Urothelium cell line (cell line): ENCODE measurements around the gene KRTAP10-3.
"Not testable (repeated sequence)": the region's sequence is repeated elsewhere in the genome, so short reads cannot be mapped to it uniquely, and the experiment has no call there.

ENCODE experiments used
- DNase-seq: peaks from one replicate; pipeline ENCODE4 v3.0.0; 2011; ENCODE audit warnings: low spot score, mixed read lengths
- FAIRE-seq: peaks from 2 replicates; lab custom pipeline; 2011; peaks lifted over from hg19 to GRCh38; lab: Jason Lieb, UNC

The KRTAP10-3 gene

GRCh38 chr21:44590897-44591800 lies 32.6 kb upstream of the KRTAP10-3 start:
- FAIRE-seq = not testable (repeated sequence)

GRCh38 chr21:44590311-44590721 lies 31.7 kb upstream of the KRTAP10-3 start:
- DNase-seq (no peak), FAIRE-seq (no peak)

More at GRCh38 chr21:44590897-44591800, 32.6 kb upstream of the KRTAP10-3 start:
- DNase-seq = not testable (repeated sequence)

DNA sequence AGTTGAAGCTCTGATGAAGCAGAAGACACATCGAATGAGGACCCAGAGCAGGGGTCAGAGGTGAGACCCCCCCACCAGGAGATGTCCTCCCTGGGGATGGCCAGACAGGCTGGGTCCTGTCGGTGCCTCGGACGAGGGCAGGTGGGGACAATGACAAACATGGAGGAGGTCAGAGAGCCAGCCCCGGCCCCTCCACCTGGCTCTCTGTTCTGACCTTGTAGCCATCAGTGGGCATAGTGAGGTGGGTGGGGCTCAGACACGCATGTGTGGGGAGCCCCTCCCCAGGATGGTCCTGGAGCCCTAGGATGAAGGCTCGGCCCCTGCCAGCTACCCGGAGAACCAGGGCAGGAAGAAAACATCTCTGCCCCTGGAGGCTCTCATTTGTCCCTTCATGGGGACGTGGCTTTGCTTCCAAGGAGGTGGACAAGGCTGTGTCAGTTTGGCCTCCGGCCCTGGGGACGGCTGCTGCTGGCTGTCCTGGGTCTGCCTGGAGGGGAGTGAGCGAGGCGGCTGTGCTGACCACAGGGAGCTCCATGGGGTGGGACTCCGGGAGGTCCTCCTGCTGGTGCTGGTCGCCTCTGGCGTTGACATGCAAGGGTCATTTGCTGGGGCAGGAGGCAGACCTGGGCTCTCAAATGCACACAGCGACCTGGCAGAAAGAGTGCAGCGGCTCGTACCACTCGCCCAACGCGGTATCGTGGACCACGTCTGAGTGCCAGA lies 31.2 kb upstream of the KRTAP10-3 start:
- DNase-seq (no peak), FAIRE-seq (no peak)

- no peak for FAIRE-seq
Observed at GRCh38 chr21:44589094-44589493, 30.5 kb upstream of the KRTAP10-3 start.

DNA sequence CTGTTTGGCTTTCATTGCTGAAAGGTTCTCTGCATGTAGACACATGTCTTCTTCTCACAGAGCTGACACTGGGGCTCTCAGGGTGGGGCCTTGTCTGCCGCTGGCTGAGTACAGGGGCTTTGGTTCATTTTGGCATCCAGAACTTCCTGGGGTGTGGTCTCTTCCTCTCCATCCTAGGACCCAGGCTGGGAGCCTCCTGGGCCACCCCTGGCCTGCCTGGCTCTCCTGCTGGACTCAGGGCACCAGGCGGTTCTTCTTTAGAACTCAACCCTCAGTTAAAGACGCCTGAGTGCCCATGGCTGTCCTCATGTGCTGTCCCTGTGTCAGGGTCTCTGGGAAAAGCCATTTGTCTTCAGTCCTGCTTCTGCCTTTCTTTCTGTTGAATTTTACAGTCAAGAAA lies 27.3 kb upstream of the KRTAP10-3 start:
- no peak for DNase-seq
- no peak for FAIRE-seq

More at GRCh38 chr21:44589094-44589493, 30.5 kb upstream of the KRTAP10-3 start:
- DNase-seq = no peak

DNA sequence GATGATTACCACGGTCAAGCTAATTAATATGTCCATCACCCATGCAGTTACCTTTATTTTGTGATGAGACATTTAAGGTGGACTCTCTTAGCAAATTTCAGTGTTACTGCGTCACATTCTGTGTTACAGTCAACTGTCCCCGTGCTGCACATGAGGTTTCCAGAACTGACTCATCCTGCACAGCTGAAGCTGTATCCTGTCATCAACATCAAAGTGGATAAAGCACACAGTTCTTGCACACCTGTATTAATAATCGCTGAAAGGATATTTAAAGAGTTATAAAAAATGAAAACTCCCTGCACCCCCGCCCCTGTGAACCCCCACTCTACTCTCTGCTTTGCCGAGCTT lies 25.2 kb upstream of the KRTAP10-3 start:
- FAIRE-seq (no peak), DNase-seq (no peak)

- FAIRE-seq (no peak), DNase-seq (no peak)
Observed at GRCh38 chr21:44583089-44583799, 24.6 kb upstream of the KRTAP10-3 start.

GRCh38 chr21:44582055-44582454 lies 23.5 kb upstream of the KRTAP10-3 start:
- FAIRE-seq (no peak), DNase-seq (no peak)

DNA sequence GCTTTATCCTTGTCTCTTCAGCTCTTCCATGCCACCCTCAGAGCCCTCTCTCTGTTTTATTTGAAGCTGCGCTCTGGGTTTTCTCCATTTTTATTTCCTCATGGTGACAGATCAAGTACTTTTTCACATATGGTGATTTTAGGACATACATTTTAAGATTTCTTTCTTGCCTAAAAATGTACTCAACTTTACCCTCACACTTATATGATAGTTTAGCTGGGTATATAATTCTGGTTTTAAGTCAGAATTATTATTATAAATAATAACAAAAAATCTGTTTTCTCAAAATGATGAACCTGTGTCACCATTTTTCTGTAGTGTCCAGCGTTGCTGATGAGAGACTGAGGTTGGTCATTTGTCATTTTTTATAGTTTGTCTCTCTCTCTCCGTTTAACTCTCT lies 22.6 kb upstream of the KRTAP10-3 start:
- no peak for FAIRE-seq
- DNase-seq = no peak

DNA sequence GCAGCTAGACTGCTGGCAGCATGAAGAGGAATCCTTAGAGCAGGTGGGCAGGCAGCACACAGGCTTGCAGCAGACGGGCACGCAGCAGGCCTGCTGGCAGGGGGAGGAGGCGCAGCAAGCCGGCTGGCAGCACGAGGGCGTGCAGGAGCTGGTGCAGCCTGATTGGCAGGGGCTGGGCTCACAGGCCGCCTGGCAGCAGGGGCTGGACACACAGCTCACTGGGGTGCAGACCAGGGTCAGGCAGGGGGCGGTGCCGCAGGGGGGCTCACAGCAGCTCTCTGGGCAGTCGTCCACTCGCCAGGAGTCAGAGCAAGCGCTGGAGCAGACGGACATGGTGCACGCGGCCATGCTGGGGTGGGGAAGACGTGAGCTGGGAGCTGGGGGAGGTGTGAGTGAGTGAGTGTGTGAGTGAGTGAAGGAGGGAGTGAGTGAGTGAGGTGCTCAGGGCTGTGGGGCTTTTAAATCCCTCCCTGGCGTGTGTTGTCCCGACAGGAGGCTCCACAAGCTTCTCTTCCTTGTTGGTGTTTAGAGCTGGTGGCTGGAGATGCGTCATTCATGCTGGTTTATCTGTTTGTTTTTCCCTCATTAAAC lies 21.7 kb upstream of the KRTAP10-3 start, which contains the start of gene KRTAP10-5:
TSS of gene KRTAP10-5 (minus strand) at position 374 of the 591 bp plus-strand sequence. CDS start at position 348, 26 bp downstream.
- not testable (repeated sequence) for FAIRE-seq, DNase-seq

GRCh38 chr21:44579833-44580144 lies 21.2 kb upstream of the KRTAP10-3 start:
- DNase-seq (no peak), FAIRE-seq (peak; percentile 17)

GRCh38 chr21:44579056-44579832 lies 20.6 kb upstream of the KRTAP10-3 start:
- no peak for FAIRE-seq
- no peak for DNase-seq

DNA sequence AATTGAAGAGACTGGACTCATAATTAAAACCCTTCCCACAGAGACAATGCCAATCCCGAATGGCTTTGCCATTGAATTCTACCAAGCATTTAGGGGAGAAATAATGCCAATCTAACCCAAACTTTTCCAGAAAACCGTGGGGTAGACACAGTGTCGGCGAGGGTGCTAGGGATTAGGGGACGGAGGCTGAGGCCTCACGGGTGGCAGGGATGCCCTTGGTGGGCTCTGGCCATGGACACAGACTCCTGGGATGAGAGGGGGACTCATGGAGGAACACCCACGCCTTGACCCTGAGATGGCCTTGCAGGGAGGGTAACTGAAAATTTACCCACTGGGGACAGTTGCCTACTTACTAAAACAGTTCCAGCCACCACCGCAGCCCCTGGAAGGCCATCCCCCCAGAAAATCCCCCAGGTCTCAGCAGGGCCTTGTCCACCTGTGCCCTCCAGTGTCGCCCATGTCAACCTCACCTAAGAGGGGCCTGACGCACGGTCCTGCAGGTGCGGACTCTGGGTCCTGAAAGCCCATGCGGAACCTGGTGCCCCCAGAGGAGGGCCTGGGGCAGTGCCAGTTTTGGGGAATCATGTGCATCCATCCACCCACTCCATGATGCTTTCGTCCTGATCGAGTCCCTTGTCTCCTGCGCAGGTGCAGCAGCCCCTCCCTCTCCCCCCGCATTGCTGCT lies 19.9 kb upstream of the KRTAP10-3 start:
- DNase-seq = no peak
- no peak for FAIRE-seq

GRCh38 chr21:44576025-44576420 lies 17.4 kb upstream of the KRTAP10-3 start:
- DNase-seq (no peak), FAIRE-seq (no peak)

DNA sequence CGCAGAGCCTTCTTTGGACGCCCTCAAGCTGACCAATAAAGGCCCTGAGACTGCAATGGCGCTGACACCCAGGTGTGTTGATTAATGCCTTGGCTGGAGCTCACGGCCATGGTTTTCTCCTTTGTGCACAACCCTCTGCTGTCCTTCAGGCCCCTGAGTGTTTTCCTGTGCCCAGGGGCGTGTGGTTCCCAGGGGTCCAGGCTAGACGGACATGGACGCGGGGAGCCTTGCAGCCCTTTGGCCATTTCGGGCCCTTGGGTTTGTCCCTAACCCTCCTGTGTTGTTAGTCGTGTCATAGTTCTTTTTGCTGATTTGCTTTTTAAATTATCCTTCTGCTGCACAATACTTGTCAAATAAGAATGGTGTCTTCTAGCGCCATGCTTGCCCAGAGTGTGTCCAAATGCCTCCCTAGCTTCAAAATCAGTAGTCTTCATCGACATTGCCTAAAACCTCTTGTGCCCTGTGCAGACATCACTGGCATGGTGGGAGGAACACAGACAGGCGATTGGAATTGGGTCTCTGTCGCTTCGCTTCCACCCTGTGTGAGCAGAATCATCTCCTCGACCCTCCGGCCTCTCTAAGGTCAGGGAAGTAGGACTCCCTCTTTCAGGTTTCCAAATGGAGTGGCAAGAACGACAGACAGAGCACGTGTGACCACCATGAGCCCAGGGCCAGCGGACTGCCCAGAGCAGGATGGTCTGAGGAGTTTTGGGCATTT lies 16.9 kb upstream of the KRTAP10-3 start:
- DNase-seq = no peak
- no peak for FAIRE-seq

- no peak for DNase-seq
- no peak for FAIRE-seq
Observed at GRCh38 chr21:44574457-44575306, 16.1 kb upstream of the KRTAP10-3 start.

DNA sequence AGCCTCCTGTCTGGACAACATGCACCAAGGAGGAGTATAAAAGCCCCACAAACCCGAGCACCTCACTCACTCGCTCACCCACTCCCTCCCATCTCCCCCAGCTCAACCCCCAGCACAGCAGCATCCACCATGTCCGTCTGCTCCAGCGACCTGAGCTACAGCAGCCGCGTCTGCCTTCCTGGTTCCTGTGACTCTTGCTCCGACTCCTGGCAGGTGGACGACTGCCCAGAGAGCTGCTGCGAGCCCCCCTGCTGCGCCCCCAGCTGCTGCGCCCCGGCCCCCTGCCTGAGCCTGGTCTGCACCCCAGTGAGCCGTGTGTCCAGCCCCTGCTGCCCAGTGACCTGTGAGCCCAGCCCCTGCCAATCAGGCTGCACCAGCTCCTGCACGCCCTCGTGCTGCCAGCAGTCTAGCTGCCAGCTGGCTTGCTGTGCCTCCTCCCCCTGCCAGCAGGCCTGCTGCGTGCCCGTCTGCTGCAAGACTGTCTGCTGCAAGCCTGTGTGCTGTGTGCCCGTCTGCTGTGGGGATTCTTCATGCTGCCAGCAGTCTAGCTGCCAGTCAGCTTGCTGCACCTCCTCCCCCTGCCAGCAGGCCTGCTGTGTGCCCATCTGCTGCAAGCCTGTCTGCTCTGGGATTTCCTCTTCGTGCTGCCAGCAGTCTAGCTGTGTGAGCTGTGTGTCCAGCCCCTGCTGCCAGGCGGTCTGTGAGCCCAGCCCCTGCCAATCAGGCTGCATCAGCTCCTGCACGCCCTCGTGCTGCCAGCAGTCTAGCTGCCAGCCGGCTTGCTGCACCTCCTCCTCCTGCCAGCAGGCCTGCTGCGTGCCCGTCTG lies 15.2 kb upstream of the KRTAP10-3 start, which contains the start of gene KRTAP10-4:
TSS of gene KRTAP10-4 (plus strand) at position 100 of the 827 bp plus-strand sequence. CDS start at position 130, 30 bp downstream.
- DNase-seq, FAIRE-seq: not testable (repeated sequence)
